Measurements from ENCODE around the gene SEMA3G.

Gene SEMA3G

GRCh38 chr3:52393959-52394670, 50.8 kb downstream of the SEMA3G start:
- DNase-seq, result no peak

- no peak for DNase-seq
Measured at GRCh38 chr3:52393131-52393807, 51.6 kb downstream of the SEMA3G start.

GRCh38 chr3:52392216-52392930, 52.5 kb downstream of the SEMA3G start:
- DNase-seq, result no peak

GRCh38 chr3:52391096-52391495, 53.8 kb downstream of the SEMA3G start:
- no peak for DNase-seq

- DNase-seq, result no peak
Measured at GRCh38 chr3:52388933-52389332, 56.0 kb downstream of the SEMA3G start.

GRCh38 chr3:52388348-52388821, 56.5 kb downstream of the SEMA3G start:
- DNase-seq, result no peak

GRCh38 chr3:52387481-52387880, 57.4 kb downstream of the SEMA3G start:
- no peak for DNase-seq

GRCh38 chr3:52385157-52385556, 59.7 kb downstream of the SEMA3G start:
- peak; percentile 31 for DNase-seq

GRCh38 chr3:52384019-52384761, 60.7 kb downstream of the SEMA3G start:
- DNase-seq, result no peak

GRCh38 chr3:52383446-52383845, 61.5 kb downstream of the SEMA3G start:
- DNase-seq, result no peak

Measured in activated CD4-positive, alpha-beta T cell treated with anti-CD3 and anti-CD28 coated beads, Interleukin-2, amount 50 U/mL, for 16 hours (primary cell).